K562 (cell line): ENCODE results near the gene TBC1D1. TPM values are rescaled to one million over a fixed set of nuclear protein-coding genes. Genes with fewer than 3 reads are reported as not detected.

Experiments
- ATAC-seq: fragments of 200-7000 bp; cut with Tn5 transposase; 3 replicates; pipeline ENCODE4 v1.9.1; 2020; ENCODE audit warnings: moderate library complexity
- BruUV-seq: library from RNA; stranded (reverse); fragments of 400-500 nt; replicated peaks from 2 replicates; lab custom pipeline; 2021; lab: Mats Ljungman, UMichigan
- CTCF ChIA-PET: fragments of 300-600 bp; formaldehyde crosslinking; extraction: SDS; loops from one replicate; lab custom pipeline; 2021; ENCODE audit warnings: low intra/inter-chr PET ratio; lab: Yijun Ruan, JAX
- POLR2A ChIA-PET: fragments of 300-600, 350-650 bp; sonication (Branson Sonifier 250); formaldehyde crosslinking; extraction: SDS; loops from one replicate; lab custom pipeline; 2021; ENCODE audit warnings: antibody characterized with exemption, inconsistent platforms; lab: Yijun Ruan, JAX
- DNase-seq, 4 experiments: peaks; one replicate each; pipeline versions ENCODE4 v3.0.0 to v3.0.0-alpha.2; 2011 to 2018; ENCODE audit warnings: low spot score in 3 of 4, mixed read lengths in 3 of 4; ENCODE audit errors: extremely low read depth in 1 of 4
- FAIRE-seq: peaks from 2 replicates; lab custom pipeline; 2011; peaks lifted over from hg19 to GRCh38; lab: Jason Lieb, UNC
- H2AFZ ChIP-seq: 2 replicates; pipeline ENCODE4 v1.6.0; 2011; ENCODE audit warnings: low read depth, low read length, control low read depth, inconsistent platforms
- H3K27ac ChIP-seq: fragments of 200-600 bp; 3 replicates; pipeline ENCODE4 v1.8.0; 2011; ENCODE audit warnings: low read depth, mild to moderate bottlenecking, control low read depth, inconsistent platforms, low read length, moderate library complexity, mixed read lengths; ENCODE audit errors: extremely low read depth
- H3K27me3 ChIP-seq, 2 experiments: fragments of 300-600 bp in 1 of 2; 2 replicates in 1 of 2; 3 replicates in 1 of 2; pipeline versions ENCODE4 v1.6.0 to v1.8.0; 2011; ENCODE audit warnings: inconsistent platforms in 2 of 2, low read length in 2 of 2, mild to moderate bottlenecking in 1 of 2, mixed read lengths in 1 of 2, moderate library complexity in 1 of 2; ENCODE audit not compliant: control insufficient read depth in 2 of 2, insufficient read depth in 2 of 2
- H3K36me3 ChIP-seq: fragments of 300-600 bp; 3 replicates; pipeline ENCODE4 v1.8.0; 2011; ENCODE audit warnings: mild to moderate bottlenecking, low read length, inconsistent platforms; ENCODE audit not compliant: control insufficient read depth, insufficient read depth
- H3K4me1 ChIP-seq, 2 experiments: fragments of 200-600 bp in 1 of 2; replicated peaks in 1 of 2; 2 replicates in 1 of 2; 3 replicates in 1 of 2; pipeline versions ENCODE4 v1.5.1 to v1.8.0; 2011; ENCODE audit warnings: inconsistent platforms in 2 of 2, low read length in 2 of 2, mild to moderate bottlenecking in 1 of 2, mixed read lengths in 1 of 2, moderate library complexity in 1 of 2; ENCODE audit not compliant: control insufficient read depth in 2 of 2, insufficient read depth in 2 of 2
- H3K4me2 ChIP-seq: 2 replicates; pipeline ENCODE4 v1.6.1; 2011; ENCODE audit warnings: low read length, control low read depth, inconsistent platforms, mixed read lengths; ENCODE audit not compliant: insufficient read depth
- H3K4me3 ChIP-seq: fragments of 200-600 bp; sonication (generic), shearing (Covaris generic); 2 replicates; pipeline ENCODE4 v1.5.1; 2016; ENCODE audit warnings: control low read depth, inconsistent platforms
- H3K79me2 ChIP-seq: fragments of 200-600 bp; 3 replicates; pipeline ENCODE4 v1.8.0; 2011; ENCODE audit warnings: low read length, inconsistent platforms; ENCODE audit not compliant: control insufficient read depth, insufficient read depth
- H3K9ac ChIP-seq, 2 experiments: 2 replicates each; pipeline versions ENCODE4 v1.6.0 to v1.6.1; 2011; ENCODE audit warnings: low read depth in 2 of 2, low read length in 2 of 2, control low read depth in 1 of 2, inconsistent platforms in 1 of 2, mild to moderate bottlenecking in 1 of 2, mixed read lengths in 1 of 2; ENCODE audit not compliant: insufficient read depth in 1 of 2
- H3K9me1 ChIP-seq: one replicate; pipeline ENCODE4 v1.6.0; 2011; ENCODE audit warnings: inconsistent platforms, mild to moderate bottlenecking, low read length, moderate library complexity; ENCODE audit not compliant: control insufficient read depth, insufficient read depth
- H3K9me3 ChIP-seq: replicated peaks from 2 replicates; pipeline ENCODE4 v1.5.1; 2011; ENCODE audit warnings: low read depth, low read length, inconsistent platforms; ENCODE audit not compliant: control insufficient read depth, insufficient read depth
- H4K20me1 ChIP-seq: replicated peaks from 2 replicates; pipeline ENCODE4 v1.6.1; 2011; ENCODE audit warnings: low read length, inconsistent platforms, mixed read lengths; ENCODE audit not compliant: control insufficient read depth, insufficient read depth
- DPF2 ChIP-seq: fragments of 450-650 bp; IDR thresholded peaks from 2 replicates; pipeline ENCODE4 v1.6.1; 2016
- ELF4 ChIP-seq: fragments of 450-650 bp; formaldehyde crosslinking; IDR thresholded peaks from 2 replicates; pipeline ENCODE4 v1.4.0; 2022; ENCODE audit warnings: missing genetic modification characterization
- FIP1L1 ChIP-seq: fragments of 200-400 bp; formaldehyde crosslinking; IDR thresholded peaks from 2 replicates; pipeline ENCODE4 v1.6.1; 2018; ENCODE audit warnings: mild to moderate bottlenecking, low read depth, low read length; ENCODE audit not compliant: poor library complexity, severe bottlenecking
- FOSL1 ChIP-seq: fragments of 200-800 bp; sonication (Bioruptor generic); conservative IDR thresholded peaks from 2 replicates; pipeline ENCODE4 v1.6.1; 2016; ENCODE audit warnings: missing genetic modification characterization, missing compliant biosample characterization
- FOXK1 ChIP-seq: sonication (generic); formaldehyde crosslinking; IDR thresholded peaks from 2 replicates; pipeline ENCODE4 v1.8.0; 2022; ENCODE audit warnings: missing genetic modification reagents, mild to moderate bottlenecking, borderline replicate concordance
- GATA2 ChIP-seq: sonication (generic); formaldehyde crosslinking; IDR thresholded peaks from 2 replicates; pipeline ENCODE4 v1.4.0; 2020; ENCODE audit warnings: mild to moderate bottlenecking, missing genetic modification reagents
- KLF10 ChIP-seq: fragments of 250-450 bp; sonication (Bioruptor Pico); IDR thresholded peaks from 2 replicates; pipeline ENCODE4 v1.6.1; 2021; ENCODE audit warnings: matching md5 sums
- KLF16 ChIP-seq: IDR thresholded peaks from 2 replicates; pipeline ENCODE4 v1.6.1; 2016; ENCODE audit warnings: antibody characterized with exemption
- MED1 ChIP-seq: sonication (generic); formaldehyde crosslinking; IDR thresholded peaks from 2 replicates; pipeline ENCODE4 v1.8.1; 2023; ENCODE audit warnings: missing genetic modification reagents, borderline replicate concordance
- MTA2 ChIP-seq: fragments of 450-650 bp; IDR thresholded peaks from 2 replicates; pipeline ENCODE4 v1.6.1; 2016; ENCODE audit warnings: low read depth
- NFRKB ChIP-seq: fragments of 450-650 bp; IDR thresholded peaks from 2 replicates; pipeline ENCODE4 v1.6.1; 2016; ENCODE audit warnings: low read depth
- SRSF3 ChIP-seq: fragments of 200-400 bp; formaldehyde crosslinking; IDR thresholded peaks from 2 replicates; pipeline ENCODE4 v1.6.1; 2016; ENCODE audit warnings: mild to moderate bottlenecking, low read length, moderate library complexity; ENCODE audit not compliant: insufficient read depth
- ZBTB26 ChIP-seq: fragments of 450-650 bp; formaldehyde crosslinking; IDR thresholded peaks from 2 replicates; pipeline ENCODE4 v1.4.0; 2022; ENCODE audit warnings: missing genetic modification characterization
- ZFP30 ChIP-seq: fragments of 250-450 bp; sonication (Bioruptor Pico); IDR thresholded peaks from 2 replicates; pipeline ENCODE4 v1.8.0; 2022; ENCODE audit warnings: moderate library complexity, mild to moderate bottlenecking, inconsistent platforms, borderline replicate concordance
- ZNF140 ChIP-seq: fragments of 250-450 bp; sonication (Bioruptor Pico); IDR thresholded peaks from 2 replicates; pipeline ENCODE4 v1.8.0; 2021; ENCODE audit warnings: moderate library complexity, mild to moderate bottlenecking, inconsistent platforms
- ZNF445 ChIP-seq: fragments of 250-450 bp; sonication (Bioruptor Pico); IDR thresholded peaks from 2 replicates; pipeline ENCODE4 v1.4.0; 2020; ENCODE audit warnings: low read depth, mild to moderate bottlenecking, moderate library complexity
- ZNF76 ChIP-seq: fragments of 250-450 bp; sonication (Bioruptor Pico); IDR thresholded peaks from 2 replicates; pipeline ENCODE4 v1.4.0; 2020; ENCODE audit warnings: mild to moderate bottlenecking, moderate library complexity, borderline replicate concordance
- WGBS: fragments of 100-300 bp; shearing (Covaris generic); methylation state at CpG from one replicate; pipeline ENCODE4 v1.1.6; 2016; ENCODE audit warnings: low coverage, mixed read lengths; ENCODE audit not compliant: insufficient coverage; ENCODE audit errors: missing lambda C conversion rate; 5-methylcytosine and 5-hydroxymethylcytosine counted together
- in situ Hi-C: fragments of 300-500 bp; cut with MboI; formaldehyde crosslinking; loops from 4 replicates; pipeline ENCODE4 v1.15.0; 2018; ENCODE audit warnings: inconsistent platforms, mixed read lengths
- intact Hi-C: fragments of 100-400 bp; cut with micrococcal nuclease; formaldehyde crosslinking; loops from 2 replicates; pipeline ENCODE4 v1.14.2; 2022
- polyA plus RNA-seq, 8 experiments: library from polyadenylated mRNA; depleted of rRNA in 4 of 8; stranded (reverse) in 5 of 8; unstranded in 3 of 8; fragments of >200 nt; fragmentation: Nextera tagmentation in 2 of 8; fragmentation: Illumina TruSeq in 1 of 8; extraction: Ambion mirVana in 2 of 8; extraction: Trizol in 1 of 8; gene quantifications; 2 replicates each; pipeline versions ENCODE4 v1.2.1 to v1.2.3, GENCODE V29; 2011 to 2014; ENCODE audit warnings: inconsistent platforms in 1 of 8, missing spikeins in 1 of 8
- total RNA-seq, 7 experiments: library from RNA; depleted of rRNA in 6 of 7; stranded (reverse); fragments of >200 nt in 6 of 7; fragmentation: Illumina TruSeq in 2 of 7; extraction: Trizol in 2 of 7; gene quantifications; 2 replicates each; pipeline versions ENCODE4 v1.2.1 to v1.2.3, GENCODE V29; 2011 to 2021; ENCODE audit warnings: low replicate concordance in 1 of 7
- TF ChIP-seq, protein P1 (sequence below): sonication (generic); formaldehyde crosslinking; IDR thresholded peaks from 2 replicates; pipeline ENCODE4 v1.8.1; 2023; ENCODE audit warnings: mild to moderate bottlenecking, missing genetic modification reagents, moderate library complexity

Gene TBC1D1
- total and polyA plus RNA-seq, 9 of the 15 experiments (the other 6 are each of a cell fraction or from before 2014, with no cell fraction given): 0.59 to 14.2 (median 8.8) TPM

GRCh38 chr4:37864786-37865185 is 26.1 kb upstream of the TBC1D1 start:
- Histone ChIP-seq H3K27ac (no peak overlapping the region), H3K9ac (no peak overlapping the region), H2AFZ (no peak overlapping the region), H4K20me1 (no peaks in the 10 kb centered on the region), H3K27me3 (no peaks in the 10 kb centered on the region), H3K4me2 (no peak overlapping the region), H3K79me2 (no peaks in the 10 kb centered on the region), H3K4me3 (no peak overlapping the region), H3K36me3 (peaks cover 27% of the 10 kb centered on the region; the same call in 2 of the 3 replicates), H3K4me1 (no peaks in the 10 kb centered on the region), H3K9me3 (no peaks in the 10 kb centered on the region), H3K9me1 (no peaks in the 10 kb centered on the region)
- intact Hi-C loops (no loop called here), in situ Hi-C loops (no loop called here)
- 94% methylated on average over 4 of the region's 4 CpGs for WGBS
- ChIA-PET POLR2A (no interaction called here), CTCF (no interaction called here)
- DNase-seq (no peak), FAIRE-seq (no peak), ATAC-seq (no peak)
- TF ChIP-seq NFRKB: no peak
- no peak for TF ChIP-seq DPF2
- no peak for TF ChIP-seq ZNF140
- TF ChIP-seq ELF4 (CRISPR knock-in tag): no peak
- TF ChIP-seq, protein P1, sequence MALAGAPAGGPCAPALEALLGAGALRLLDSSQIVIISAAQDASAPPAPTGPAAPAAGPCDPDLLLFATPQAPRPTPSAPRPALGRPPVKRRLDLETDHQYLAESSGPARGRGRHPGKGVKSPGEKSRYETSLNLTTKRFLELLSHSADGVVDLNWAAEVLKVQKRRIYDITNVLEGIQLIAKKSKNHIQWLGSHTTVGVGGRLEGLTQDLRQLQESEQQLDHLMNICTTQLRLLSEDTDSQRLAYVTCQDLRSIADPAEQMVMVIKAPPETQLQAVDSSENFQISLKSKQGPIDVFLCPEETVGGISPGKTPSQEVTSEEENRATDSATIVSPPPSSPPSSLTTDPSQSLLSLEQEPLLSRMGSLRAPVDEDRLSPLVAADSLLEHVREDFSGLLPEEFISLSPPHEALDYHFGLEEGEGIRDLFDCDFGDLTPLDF: no peak
- no peak for TF ChIP-seq KLF10 (CRISPR knock-in tag)
- no peak for TF ChIP-seq SRSF3
- TF ChIP-seq FOXK1 (CRISPR knock-in tag): no peak
- TF ChIP-seq KLF16: no peak
- TF ChIP-seq MED1 (CRISPR knock-in tag): no peak
- no peak for TF ChIP-seq GATA2 (CRISPR knock-in tag)
- no peak for TF ChIP-seq MTA2
- TF ChIP-seq ZNF445: no peak
- TF ChIP-seq ZBTB26 (CRISPR knock-in tag): no peak
- TF ChIP-seq FIP1L1: no peak
- no peak for TF ChIP-seq ZFP30 (CRISPR knock-in tag)
- no peak for TF ChIP-seq ZNF76 (CRISPR knock-in tag)
- no peak for TF ChIP-seq FOSL1 (tag)
- BruUV-seq: no TSS peak
